GM03348 (cell line): ENCODE data around the gene SLC8A2.
"Not testable (repeated sequence)": the region's sequence is repeated elsewhere in the genome, so short reads cannot be mapped to it uniquely, and the experiment has no call there.

Experiments
- DNase-seq: peaks from one replicate; pipeline ENCODE4 v3.0.0; 2012; ENCODE audit warnings: low spot score

SLC8A2 gene

DNA sequence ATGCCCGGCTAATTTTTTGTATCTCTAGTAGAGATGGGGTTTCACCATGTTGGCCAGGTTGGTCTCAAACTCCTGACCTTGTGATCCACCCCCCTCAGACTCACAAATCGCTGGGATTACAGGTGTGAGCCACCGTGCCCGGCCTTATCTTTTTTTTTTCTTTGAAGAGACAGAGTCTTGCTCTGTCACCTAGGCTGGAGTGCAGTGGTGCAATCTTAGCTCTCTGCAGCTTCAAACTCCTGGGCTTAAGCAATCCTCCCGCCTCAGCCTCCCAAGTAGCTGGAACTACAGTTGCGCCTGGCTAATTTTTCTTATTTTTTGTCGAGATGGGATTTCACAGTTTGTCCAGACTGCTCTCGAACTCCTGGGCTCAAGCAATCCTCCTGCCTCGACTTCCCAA, 60.0 kb downstream of the SLC8A2 start:
- not testable (repeated sequence) for DNase-seq

DNA sequence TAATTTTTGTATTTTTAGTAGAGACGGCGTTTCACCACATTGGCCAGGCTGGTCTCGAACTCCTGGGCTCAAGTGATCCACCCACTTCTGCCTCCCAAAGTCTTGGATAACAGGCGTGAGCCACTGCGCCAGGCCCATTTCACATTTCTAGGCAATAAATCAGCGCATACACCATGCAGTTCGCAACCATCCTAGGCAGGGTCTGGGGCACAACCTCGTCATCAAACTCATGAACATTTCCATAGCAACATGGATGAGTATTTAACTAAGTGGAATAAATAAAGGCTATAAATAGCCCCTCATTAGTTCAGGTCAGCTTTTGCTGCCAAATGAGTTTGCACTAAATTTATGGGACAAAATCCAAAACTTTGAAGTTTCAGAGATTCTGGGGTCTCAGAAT, 60.6 kb downstream of the SLC8A2 start:
- no peak for DNase-seq

DNA sequence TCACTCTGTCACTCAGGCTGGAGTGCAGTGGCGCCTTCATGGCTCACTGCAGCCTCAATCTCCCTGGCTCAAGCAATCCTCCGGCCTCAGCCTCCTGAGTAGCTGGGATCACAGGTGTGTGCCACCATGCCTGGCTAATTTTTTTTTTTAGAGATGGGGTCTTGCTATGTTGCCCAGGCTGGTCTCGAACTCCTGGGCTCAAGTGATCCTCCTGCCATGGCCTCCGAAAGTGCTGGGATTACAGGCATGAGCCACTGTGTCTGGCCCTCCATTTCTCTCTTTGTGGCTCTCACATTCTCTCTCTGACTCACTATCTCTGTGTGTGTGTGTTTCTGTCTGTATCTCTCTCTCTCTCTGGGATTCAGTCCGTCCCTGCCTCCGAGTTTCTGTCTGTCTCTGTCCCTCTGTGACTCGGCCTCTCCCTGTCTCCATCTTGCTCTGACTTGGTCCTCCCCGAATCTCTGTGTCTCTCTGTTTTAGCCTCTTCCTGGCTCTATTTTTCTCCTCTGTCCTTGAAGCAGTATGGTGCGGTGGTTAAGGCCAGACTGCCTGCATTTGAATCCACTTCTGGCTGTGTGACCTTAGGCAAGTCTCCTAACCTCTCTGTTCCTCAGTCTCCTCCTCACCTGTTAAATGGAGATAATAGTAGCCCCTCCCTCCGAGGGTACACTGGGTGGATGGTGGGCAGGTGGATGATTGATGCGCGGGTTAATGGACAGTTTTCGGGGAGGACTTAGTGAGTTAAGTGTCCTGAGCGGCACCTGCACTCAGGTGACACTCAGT, 63.3 kb downstream of the SLC8A2 start:
- no peak for DNase-seq

DNA sequence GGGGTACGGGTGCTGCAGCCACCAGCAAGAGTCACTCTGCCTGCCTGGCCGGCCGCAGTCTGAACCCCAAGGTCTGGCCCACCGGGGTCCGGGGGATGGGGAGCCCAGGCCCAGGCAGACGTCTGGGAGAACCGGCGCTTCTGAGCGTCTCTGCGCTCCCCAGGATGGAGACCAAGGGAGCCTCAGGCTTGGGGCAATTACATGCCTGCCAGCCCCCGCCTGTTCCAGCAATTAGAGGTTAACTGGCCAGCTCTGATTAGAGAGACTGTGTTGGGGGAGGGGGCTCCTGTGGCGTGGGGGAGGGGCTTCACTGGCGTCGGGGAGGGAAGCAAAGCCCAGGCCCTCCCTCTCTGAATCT, 64.3 kb downstream of the SLC8A2 start:
- no peak for DNase-seq

DNA sequence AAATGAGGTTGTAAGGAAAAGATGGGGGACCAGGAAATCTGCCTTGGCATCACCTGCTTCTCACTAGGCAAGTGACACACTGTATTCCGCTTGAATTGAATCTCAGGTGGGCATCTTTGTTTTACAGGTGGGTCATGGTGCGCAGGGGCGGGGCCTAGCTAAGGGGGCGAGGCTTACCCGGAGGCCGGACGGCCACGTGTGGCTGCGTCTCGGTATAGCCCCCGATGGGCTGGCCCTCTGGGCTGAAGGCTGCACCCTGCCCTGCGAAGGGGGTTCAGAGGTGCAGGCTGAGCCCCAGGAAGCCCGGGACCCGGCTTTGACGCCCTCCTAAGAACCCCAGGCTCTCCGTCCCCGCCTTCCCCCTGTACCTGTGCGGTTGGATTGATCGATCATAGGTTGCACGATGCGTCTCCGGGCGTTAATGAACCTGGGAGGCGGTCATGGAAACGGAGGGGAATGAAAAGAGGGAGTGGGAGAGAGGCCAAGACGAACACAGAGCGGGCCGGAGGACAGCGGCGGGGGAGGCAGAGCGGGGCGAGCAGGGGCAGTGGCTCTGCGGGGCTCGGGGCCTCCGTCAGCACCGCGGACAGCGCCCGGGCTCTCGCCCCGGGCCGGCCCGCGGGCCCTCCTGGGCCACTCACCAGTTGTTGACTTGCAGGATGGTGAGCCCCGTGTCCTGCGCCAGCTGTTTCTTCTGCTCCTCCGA, 64.8 kb downstream of the SLC8A2 start:
- DNase-seq = no peak

DNA sequence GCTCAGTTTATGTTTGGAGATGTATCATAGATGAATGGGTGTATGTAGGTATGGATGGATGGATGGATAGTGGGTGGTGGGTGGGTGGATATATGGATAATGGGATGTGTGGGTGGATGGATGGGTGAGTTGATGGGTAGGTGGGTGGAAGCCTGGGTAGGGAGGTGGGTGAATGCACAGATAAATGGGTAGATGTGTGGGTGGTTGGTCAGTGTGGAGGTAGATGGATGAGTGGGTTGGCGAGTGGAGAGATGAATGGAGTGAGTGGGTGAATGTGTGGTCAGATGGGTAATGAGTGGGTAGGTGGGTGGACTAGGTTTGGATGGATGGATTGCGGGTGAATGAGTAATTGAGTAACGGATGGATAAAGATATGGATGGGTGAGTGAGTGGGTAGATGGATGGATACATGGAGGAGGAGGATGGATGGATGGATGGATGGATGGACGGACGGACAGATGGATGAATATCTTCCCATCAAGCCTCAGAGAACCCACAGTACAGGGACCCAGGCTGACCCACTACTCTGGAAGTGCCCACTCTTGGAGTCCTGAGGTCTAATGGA, 65.8 kb downstream of the SLC8A2 start:
- no peak for DNase-seq

DNA sequence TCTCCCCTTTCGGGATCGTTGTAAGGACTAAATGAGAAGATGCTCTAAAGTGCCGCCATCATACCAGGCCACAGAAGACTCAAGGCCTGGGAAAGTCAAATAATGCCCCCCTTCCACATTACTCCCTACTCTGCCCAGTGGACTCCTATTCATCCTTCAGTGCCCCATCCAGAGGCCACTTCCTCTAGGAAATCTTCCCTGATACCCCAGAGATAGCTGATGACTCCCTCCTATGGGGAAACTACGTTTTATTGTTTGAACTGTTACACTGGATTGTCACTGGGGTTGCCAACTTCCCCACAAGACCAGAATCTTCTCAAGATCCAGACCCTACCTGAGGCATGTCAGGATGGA, 66.5 kb downstream of the SLC8A2 start:
- DNase-seq = no peak

DNA sequence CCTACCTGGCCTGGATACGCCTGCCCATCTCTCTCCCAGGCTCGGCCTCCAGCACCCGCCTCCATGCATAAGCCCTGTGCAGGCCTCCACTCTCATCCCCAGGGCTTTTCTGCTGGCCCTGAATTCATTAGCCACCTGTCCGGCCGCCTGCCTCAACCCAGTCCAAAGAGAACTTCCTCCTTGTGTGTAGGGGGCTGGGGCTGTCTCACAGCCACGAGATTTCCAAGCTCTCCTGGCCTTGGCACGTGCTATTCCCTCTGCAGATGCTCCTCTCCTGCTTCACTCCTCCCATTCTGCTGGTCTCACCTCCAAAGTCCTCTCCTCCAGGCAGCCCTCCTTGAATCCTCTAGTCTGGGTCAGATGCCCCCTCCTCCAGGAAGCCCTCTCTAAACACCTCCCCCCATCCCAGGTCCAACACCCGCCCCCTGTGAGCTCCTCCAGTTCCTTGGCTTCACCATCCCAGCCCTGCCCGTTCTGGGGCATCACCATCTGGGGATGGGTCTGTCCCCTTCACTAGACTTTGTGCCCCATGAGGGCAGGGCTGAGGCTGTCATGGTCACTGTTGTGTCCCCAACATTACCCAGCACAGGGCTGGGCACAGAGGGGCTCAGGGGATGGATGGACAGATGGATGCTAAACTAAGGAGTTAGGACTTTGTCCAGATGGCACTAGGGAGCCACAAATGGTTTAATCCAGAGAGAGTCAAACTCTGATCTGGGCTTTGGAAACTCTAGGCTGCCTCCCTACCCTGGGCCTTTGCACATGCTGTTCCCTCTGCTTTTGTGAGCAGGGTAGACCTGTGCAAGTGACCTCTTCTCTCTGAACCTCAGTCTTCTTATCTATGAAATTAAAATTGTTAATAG, 67.1 kb downstream of the SLC8A2 start:
- no peak for DNase-seq

DNA sequence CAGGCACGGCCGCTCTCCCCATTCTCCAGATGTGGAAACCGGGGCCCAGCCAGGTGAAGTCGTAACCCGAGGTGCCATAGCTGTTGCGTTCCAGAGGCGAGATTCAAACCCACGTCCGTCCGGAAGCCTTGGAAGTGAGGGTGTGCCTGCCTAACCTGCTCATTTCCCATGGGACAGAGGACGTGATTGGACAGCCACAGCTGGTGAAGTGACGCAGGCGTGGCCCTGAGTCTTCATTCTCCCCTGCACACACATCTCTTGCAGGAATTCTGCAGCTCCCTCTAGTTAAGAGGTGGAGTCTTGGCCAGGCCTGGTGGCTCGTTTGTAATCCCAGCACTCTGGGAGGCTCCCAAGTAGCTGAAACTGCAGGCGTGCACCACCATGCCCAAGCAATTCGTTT, 69.2 kb downstream of the SLC8A2 start:
- no peak for DNase-seq

DNA sequence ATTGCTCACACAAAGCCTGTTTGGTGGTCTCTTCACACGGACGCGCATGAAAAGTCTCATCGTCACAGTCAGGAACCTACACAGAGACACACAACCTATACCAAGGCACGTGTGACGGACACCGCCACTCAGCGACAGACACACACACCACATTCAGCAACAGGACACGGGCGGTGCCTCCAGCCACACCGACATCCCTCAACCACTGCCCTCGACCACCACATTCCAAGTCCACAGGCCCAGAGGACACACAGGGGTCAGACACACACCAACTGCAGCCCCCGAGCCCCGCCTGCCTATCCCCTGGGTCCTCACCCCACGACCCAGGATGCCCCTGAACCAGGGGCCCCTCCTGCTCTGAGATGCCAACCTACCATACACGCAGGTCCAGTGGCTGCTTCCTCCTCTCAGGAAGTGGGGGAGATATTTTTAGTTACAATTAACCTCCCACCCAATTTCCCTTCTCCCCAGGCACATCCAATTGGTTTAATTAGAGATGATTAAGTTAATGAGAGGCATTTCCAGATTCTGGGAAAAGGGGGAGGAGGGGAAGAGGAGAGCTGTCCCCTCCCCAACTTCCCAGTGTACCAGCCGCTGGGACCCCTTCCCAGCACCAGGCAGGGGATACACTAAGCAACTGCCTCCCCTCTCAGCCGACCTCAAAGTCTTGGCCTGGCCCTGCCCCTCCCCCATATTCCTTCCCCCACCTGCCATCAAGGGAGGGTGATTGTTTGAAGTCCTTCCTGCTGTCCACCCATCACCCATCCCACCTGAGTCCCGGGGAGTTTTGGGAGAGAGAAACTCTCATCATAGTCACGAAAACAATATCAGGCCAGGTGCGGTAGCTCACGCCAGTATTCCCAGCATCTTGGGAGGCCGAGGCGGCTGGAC, 72.7 kb downstream of the SLC8A2 start:
- no peak for DNase-seq

DNA sequence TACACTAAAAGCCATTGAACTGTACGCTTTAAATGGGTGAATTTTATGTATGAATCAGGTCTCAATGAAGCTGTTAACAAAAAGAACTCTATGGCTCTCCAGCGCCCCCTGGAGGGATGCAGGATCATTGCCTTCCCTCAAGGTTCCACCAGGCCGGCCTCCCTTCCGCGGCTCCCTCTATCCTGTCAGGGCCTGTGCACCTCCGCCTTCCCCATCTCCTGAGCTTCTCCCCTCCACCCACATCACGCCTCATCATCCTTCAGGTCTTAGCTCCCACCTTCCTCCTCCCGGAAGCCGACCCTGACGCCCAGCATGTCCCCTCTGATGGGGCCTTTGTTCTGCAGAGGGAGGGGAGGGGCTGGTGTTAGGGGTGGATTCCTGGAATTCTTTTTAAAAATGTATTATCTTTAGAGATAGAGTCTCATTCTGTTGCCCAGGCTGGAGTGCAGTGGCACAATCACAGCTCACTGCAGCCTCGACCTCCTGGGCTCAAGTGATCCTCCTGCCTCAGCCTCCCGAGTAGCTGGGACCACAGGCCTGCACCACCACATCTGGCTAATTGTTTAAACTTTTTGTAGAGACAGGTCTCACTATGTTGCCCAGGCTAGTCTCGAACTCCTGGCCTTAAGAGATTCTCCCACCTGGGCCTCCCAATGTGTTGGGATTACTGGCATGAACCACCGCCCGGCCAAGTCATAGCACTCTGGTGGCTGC, 80.0 kb downstream of the SLC8A2 start:
- DNase-seq = peak; percentile 89

DNA sequence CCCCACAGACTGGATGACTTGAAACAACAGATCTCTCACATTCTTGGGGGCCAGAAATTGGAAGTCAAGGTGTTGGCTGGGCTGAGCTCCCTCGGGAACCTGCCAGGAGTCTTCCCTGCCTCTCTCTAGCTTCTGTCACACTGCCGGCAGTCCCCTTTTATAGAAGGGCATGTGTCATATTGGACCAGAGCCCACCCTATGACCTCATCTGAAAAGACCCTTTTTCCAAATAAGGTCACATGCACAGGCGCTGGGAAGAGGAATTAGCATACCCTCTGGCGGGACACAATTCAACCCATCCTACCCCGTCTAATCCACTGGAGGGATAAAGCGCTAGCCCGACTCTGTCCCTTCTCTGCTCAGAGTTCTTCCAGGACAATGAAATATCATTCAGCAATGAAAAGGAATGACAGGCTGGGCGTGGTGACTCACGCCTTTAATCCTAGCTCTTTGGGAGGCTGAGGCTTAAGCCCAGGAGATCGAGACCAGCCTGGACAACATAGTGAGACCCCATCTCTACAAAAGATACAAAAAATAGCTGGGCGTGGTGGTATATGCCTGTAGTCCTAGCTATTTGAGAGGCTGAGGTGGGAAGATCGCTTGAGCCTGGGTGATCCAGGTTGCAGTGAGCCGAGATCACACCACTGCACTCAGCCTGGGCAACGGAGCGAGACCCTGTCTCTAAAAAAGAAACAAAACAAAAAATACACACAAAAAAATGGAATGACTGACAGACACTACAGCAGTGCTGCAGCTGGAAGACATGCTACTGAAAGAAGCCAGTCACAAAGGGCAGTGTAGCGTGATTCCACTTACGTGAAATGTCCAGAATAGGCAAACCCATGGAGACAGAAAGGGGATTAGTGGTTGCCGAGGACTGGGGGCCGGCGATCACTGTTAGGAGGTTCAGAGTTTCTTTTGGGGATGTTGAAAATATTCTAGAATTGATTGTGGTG, 80.9 kb downstream of the SLC8A2 start:
- DNase-seq = no peak

DNA sequence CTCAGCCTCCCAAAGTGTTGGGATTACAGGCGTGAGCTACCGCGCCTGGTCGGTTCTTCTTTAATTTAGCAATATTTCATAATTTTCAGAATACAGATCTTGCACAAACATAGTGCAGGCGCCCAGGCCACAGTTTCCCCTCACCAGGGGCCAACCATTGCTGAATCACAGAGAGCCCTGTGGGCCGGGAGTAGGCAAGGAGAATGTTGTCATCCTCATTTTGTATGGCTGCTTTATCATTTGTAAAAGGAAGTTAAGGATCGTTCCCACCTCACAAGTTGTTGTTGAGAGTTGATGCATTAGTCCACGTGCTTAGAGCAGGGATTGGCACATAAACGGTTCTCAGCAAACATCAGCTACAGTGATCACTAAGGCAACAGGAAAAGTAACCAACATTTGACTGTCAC, 82.5 kb downstream of the SLC8A2 start:
- no peak for DNase-seq

DNA sequence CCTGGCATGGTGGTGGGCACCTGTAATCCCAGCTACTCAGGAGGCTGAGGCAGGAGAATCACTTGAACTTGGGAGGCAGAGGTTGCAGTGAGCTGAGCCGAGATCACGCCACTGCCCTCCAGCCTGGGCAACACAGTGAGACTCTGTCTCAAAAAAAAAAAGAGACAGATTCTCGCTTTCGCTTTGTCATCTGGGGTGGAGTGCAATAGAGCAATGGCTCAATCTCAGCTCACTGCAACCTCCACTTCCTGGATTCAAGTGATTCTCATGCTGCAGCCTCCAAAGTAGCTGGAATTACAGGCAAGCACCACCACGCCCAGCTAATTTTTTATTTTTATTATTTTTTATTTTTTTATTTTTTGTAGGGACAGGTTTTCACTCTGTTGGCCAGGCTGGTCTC, 83.0 kb downstream of the SLC8A2 start:
- not testable (repeated sequence) for DNase-seq

DNA sequence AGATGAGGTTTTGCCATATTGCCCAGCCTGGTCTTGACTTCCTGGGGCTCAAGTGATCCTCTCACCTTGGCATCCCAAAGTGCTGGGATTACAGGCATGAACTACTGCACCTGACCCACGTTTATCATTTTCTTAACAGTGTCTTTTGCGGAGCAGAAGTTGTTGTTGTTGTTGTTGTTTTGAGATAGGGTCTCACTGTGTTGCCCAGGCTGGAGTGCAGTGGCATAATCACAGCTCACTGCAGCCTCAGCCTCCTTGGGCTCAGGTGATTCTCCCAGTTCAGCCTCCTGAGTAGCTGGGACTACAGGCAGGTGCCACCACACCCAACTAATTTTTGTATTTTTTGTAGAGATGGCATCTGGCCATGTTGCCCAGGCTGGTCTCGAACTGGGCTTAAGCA, 84.1 kb downstream of the SLC8A2 start:
- not testable (repeated sequence) for DNase-seq

DNA sequence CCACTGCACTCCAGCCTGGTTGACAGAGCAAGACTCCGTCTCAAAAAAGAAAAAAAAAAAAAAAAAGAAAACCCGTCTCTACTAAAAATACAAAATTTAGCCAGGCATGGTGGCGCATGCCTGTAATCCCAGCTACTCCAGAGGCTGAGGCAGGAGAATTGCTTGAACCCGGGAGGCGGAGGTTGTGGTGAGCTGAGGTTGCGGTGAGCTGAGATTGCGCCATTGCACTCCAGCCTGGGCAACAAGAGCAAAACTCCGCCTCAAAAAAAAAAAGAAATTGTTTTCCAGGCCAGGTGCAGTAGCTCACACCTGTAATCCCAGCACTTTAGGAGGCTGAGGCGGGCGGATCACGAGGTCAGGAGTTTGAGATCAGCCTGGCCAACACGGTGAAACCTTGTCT, 85.1 kb downstream of the SLC8A2 start:
- DNase-seq = not testable (repeated sequence)

DNA sequence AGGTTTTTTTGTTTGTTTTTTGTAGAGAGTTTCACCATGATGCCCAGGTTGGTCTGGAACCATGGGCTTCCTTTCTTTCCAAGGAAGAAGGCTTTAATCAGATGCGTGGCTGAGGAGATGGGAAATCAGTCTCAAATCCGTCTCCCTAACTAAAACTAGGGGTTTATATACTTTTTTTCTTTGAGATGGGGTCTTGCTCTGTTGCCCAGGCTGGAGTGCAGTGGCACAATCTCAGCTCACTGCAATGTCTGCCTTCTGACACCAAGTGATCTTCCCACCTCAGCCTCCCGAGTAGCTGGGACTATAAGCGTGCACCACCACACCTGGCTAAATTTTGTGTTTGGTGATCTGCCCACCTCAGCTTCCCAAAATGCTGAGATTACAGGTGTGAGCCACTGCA, 87.2 kb downstream of the SLC8A2 start:
- not testable (repeated sequence) for DNase-seq

DNA sequence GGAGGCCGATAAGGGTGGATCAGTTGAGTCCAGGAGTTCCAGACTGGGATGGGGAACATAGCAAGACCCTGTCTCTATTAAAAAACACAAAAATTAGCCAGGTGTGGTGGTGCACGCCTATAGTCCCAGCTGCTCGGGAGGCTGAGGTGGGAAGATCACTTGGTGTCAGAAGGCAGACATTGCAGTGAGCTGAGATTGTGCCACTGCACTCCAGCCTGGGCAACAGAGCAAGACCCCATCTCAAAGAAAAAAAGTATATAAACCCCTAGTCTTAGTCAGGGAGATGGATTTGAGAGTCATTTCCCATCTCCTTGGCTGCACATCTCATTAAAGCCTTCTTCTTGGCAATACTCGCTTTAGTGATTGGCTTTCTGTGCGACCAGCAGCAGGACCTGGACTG, 87.8 kb downstream of the SLC8A2 start:
- DNase-seq = not testable (repeated sequence)

DNA sequence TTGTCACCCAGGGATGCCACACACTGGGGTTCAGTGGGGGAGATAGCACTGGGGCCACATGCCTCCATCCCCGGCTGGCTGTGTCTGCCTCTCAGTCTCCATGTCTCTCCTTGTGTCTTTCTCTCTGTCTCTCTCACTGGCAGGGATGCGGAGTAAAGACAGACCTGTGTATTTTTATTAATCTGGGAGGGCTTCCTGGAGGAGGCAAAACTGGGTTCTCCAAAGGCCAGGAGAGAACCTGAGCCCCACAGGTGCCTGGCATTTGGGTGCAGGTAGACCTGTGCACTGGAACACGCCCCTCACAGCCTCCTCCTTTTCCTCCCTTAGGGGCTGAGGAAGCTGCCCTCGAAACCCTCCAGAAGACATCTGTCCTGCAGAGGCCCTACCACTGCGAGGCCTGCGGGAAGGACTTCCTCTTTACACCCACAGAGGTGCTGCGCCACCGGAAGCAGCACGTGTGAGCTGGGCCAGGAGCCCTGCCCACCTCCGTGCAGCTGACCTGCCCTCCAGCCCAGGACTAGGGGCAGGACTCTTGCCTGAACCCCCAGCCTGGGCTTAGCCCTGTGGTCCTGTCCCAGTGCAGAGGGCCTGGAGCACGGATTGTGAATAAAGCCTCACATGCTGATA, 89.9 kb downstream of the SLC8A2 start:
- DNase-seq = no peak
